Keratinocyte (primary cell): ENCODE results near the gene ERC2. TPM values are rescaled to one million over a fixed set of nuclear protein-coding genes. Genes with fewer than 3 reads are reported as not detected.

Experiments used
- DNase-seq: peaks from one replicate; pipeline ENCODE4 v3.0.0-alpha.2; 2011; ENCODE audit warnings: low read depth, missing footprints, low spot score
- FAIRE-seq: peaks from 2 replicates; lab custom pipeline; 2011; peaks lifted over from hg19 to GRCh38; lab: Jason Lieb, UNC
- H2AFZ ChIP-seq: 2 replicates; pipeline ENCODE4 v1.6.0; 2012; ENCODE audit warnings: low read length, control low read depth, inconsistent platforms; ENCODE audit not compliant: control insufficient read depth
- H3K27ac ChIP-seq: 2 replicates; pipeline ENCODE4 v1.5.1; 2011; ENCODE audit warnings: low read length; ENCODE audit not compliant: control insufficient read depth, insufficient read depth
- H3K27me3 ChIP-seq: 3 replicates; pipeline ENCODE4 v1.6.0; 2011; ENCODE audit warnings: low read length; ENCODE audit not compliant: control insufficient read depth, insufficient read depth; ENCODE audit errors: extremely low read depth
- H3K36me3 ChIP-seq, 2 experiments: 2 replicates in 1 of 2; 3 replicates in 1 of 2; pipeline ENCODE4 v1.5.1; 2011; ENCODE audit warnings: low read length in 2 of 2, mild to moderate bottlenecking in 1 of 2; ENCODE audit not compliant: control insufficient read depth in 2 of 2, insufficient read depth in 2 of 2; ENCODE audit errors: extremely low read depth in 1 of 2
- H3K4me1 ChIP-seq: 3 replicates; pipeline ENCODE4 v1.5.1; 2011; ENCODE audit warnings: low read length; ENCODE audit not compliant: control insufficient read depth, insufficient read depth; ENCODE audit errors: extremely low read depth
- H3K4me2 ChIP-seq: 3 replicates; pipeline ENCODE4 v1.6.0; 2011; ENCODE audit warnings: low read depth, low read length; ENCODE audit not compliant: control insufficient read depth, insufficient read depth; ENCODE audit errors: extremely low read depth
- H3K4me3 ChIP-seq, 3 experiments: fragments of 200-600 bp in 1 of 3; sonication (generic) in 1 of 3; 2 replicates in 2 of 3; 3 replicates in 1 of 3; pipeline ENCODE4 v1.5.1; 2011 to 2016; ENCODE audit warnings: low read length in 3 of 3, mild to moderate bottlenecking in 3 of 3, control low read depth in 2 of 3, inconsistent platforms in 1 of 3, low read depth in 1 of 3, mixed read lengths in 1 of 3, mixed run types in 1 of 3, moderate library complexity in 1 of 3; ENCODE audit not compliant: control insufficient read depth in 2 of 3, insufficient read depth in 2 of 3; ENCODE audit errors: extremely low read depth in 1 of 3
- H3K79me2 ChIP-seq: 2 replicates; pipeline ENCODE4 v1.6.0; 2012; ENCODE audit warnings: low read length; ENCODE audit not compliant: control insufficient read depth, insufficient read depth
- H3K9ac ChIP-seq: 3 replicates; pipeline ENCODE4 v1.6.0; 2011; ENCODE audit warnings: low read length; ENCODE audit not compliant: control insufficient read depth, insufficient read depth; ENCODE audit errors: extremely low read depth
- H3K9me1 ChIP-seq: 3 replicates; pipeline ENCODE4 v1.6.0; 2011; ENCODE audit warnings: low read length; ENCODE audit not compliant: control insufficient read depth, insufficient read depth; ENCODE audit errors: extremely low read depth
- H3K9me3 ChIP-seq: 2 replicates; pipeline ENCODE4 v1.5.1; 2012; ENCODE audit warnings: low read depth, low read length; ENCODE audit not compliant: control insufficient read depth
- H4K20me1 ChIP-seq: 3 replicates; pipeline ENCODE4 v1.6.0; 2011; ENCODE audit warnings: low read length; ENCODE audit not compliant: control insufficient read depth, insufficient read depth; ENCODE audit errors: extremely low read depth
- EZH2 ChIP-seq: IDR thresholded peaks from one replicate; pipeline ENCODE4 v1.6.1; 2012; ENCODE audit warnings: inconsistent platforms, mild to moderate bottlenecking, low read length, moderate library complexity
- dilution Hi-C: fragments of 300-500 bp; cut with MboI; formaldehyde crosslinking; loops from one replicate; pipeline ENCODE4 v1.7.0; 2020; ENCODE audit warnings: low sequenced_read_pairs; ENCODE audit not compliant: extremely low pct_ligation_motif_present
- polyA plus RNA-seq, 5 experiments: library from polyadenylated mRNA; depleted of rRNA in 3 of 5; stranded (reverse) in 3 of 5; stranded (forward) in 1 of 5; unstranded in 1 of 5; fragments of >200 nt; gene quantifications; 1 replicate in 1 of 5; 2 replicates in 3 of 5; 3 replicates in 1 of 5; pipeline versions ENCODE4 v1.2.1 to v1.2.3, GENCODE V29; 2011 to 2012; ENCODE audit warnings: missing spikeins in 2 of 5, low read depth in 1 of 5, low replicate concordance in 1 of 5
- TF ChIP-seq, protein P1 (sequence below), 3 experiments: IDR thresholded peaks in 1 of 3; conservative IDR thresholded peaks in 1 of 3; optimal IDR thresholded peaks in 1 of 3; 2 replicates in 2 of 3; 3 replicates in 1 of 3; pipeline versions ENCODE3 to v1.5.1; 2011; ENCODE audit warnings: low read length in 3 of 3, mild to moderate bottlenecking in 3 of 3, moderate library complexity in 2 of 3, control low read depth in 1 of 3, inconsistent platforms in 1 of 3; ENCODE audit not compliant: insufficient read depth in 2 of 3; ENCODE audit errors: extremely low read depth in 1 of 3

Gene ERC2
- polyA plus RNA-seq, 1 donor (not counting 4 experiments of a cell fraction or from before 2014, with no cell fraction given): 0.08 TPM

DNA sequence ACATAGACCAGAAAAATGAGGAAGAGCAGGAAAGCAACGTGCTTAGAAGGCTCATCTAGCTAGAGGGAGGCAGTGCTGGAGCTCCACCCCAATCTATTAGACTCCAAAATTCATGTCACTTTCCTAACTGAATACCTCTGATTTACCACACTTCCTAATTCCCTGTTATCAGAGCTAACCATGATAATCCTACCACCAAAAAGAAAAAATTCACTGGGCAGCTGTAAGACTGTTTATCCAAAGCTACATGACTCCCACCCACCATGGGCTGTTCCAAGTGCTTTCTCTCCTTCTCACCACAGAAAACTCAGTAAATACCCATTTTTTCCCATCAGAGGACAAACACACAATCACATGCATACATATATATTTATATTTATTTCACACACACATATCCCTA is 501.7 kb downstream of the ERC2 start:
- Histone ChIP-seq H3K27ac (no peak overlapping the region), H2AFZ (no peak overlapping the region), H3K9ac (no peak overlapping the region), H3K4me2 (no peak overlapping the region), H3K9me3 (no peaks in the 10 kb centered on the region), H4K20me1 (no peaks in the 10 kb centered on the region), H3K79me2 (no peaks in the 10 kb centered on the region), H3K36me3 (no peaks in the 10 kb centered on the region), H3K27me3 (no peaks in the 10 kb centered on the region), H3K9me1 (no peaks in the 10 kb centered on the region), H3K4me3 (no peak overlapping the region), H3K4me1 (no peaks in the 10 kb centered on the region)
- DNase-seq (no peak), FAIRE-seq (no peak)
- dilution Hi-C loops: no loop called here
- TF ChIP-seq, protein P1, sequence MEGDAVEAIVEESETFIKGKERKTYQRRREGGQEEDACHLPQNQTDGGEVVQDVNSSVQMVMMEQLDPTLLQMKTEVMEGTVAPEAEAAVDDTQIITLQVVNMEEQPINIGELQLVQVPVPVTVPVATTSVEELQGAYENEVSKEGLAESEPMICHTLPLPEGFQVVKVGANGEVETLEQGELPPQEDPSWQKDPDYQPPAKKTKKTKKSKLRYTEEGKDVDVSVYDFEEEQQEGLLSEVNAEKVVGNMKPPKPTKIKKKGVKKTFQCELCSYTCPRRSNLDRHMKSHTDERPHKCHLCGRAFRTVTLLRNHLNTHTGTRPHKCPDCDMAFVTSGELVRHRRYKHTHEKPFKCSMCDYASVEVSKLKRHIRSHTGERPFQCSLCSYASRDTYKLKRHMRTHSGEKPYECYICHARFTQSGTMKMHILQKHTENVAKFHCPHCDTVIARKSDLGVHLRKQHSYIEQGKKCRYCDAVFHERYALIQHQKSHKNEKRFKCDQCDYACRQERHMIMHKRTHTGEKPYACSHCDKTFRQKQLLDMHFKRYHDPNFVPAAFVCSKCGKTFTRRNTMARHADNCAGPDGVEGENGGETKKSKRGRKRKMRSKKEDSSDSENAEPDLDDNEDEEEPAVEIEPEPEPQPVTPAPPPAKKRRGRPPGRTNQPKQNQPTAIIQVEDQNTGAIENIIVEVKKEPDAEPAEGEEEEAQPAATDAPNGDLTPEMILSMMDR (optimal IDR thresholded peaks at IDR 0.05 in 1 of 3, IDR thresholded peaks at IDR 0.05 in 1 of 3, conservative IDR thresholded peaks at IDR 0.05 in 1 of 3; ENCODE audit: extremely low read depth in 1 of 3, insufficient read depth in 2 of 3, low read length in 3 of 3): no peak
- TF ChIP-seq EZH2: no peak

DNA sequence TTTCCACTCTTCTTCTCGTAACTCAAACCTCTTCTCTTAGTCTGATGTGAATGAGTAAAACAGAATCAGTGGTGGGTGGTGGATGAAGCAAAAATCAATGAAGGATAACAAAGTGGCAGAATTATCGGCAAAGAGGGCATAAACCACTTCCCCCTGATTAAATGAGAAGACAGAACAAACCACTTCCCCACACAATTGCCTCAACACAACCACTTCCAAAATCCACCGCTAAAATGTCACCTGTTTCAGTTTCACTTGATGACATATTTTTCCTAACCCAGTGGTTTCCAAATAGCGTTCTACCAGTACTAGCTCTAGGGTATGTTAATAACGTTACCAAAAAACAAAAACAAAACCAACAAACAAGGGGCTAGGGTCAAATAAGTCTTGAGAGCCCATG is 502.5 kb downstream of the ERC2 start:
- DNase-seq: no peak
- dilution Hi-C loops: no loop called here
- TF ChIP-seq, protein P1 (optimal IDR thresholded peaks at IDR 0.05 in 1 of 3, IDR thresholded peaks at IDR 0.05 in 1 of 3, conservative IDR thresholded peaks at IDR 0.05 in 1 of 3; ENCODE audit: extremely low read depth in 1 of 3, insufficient read depth in 2 of 3, low read length in 3 of 3): no peak
- TF ChIP-seq EZH2: no peak

More for the DNA sequence above, 502.5 kb downstream of the ERC2 start:
- H4K20me1 ChIP-seq: no peaks in the 10 kb centered on the region
- no peak overlapping the region for H3K9ac ChIP-seq
- H3K4me3 ChIP-seq: no peak overlapping the region
- H3K9me3 ChIP-seq: no peaks in the 10 kb centered on the region
- no peak overlapping the region for H3K4me2 ChIP-seq
- no peaks in the 10 kb centered on the region for H3K79me2 ChIP-seq
- FAIRE-seq: no peak
- H3K27ac ChIP-seq: no peak overlapping the region
- no peaks in the 10 kb centered on the region for H3K36me3 ChIP-seq
- no peak overlapping the region for H2AFZ ChIP-seq
- H3K4me1 ChIP-seq: no peaks in the 10 kb centered on the region
- H3K9me1 ChIP-seq: no peaks in the 10 kb centered on the region
- H3K27me3 ChIP-seq: no peaks in the 10 kb centered on the region
